GM21360 (cell line): ENCODE measurements around the gene THSD4.
"Not testable (repeated sequence)": the region's sequence is repeated elsewhere in the genome, so short reads cannot be mapped to it uniquely, and the experiment has no call there.

Experiments
- ATAC-seq: cut with Tn5 transposase; IDR thresholded peaks from one replicate; pipeline ENCODE4 v1.9.1; 2021; ENCODE audit warnings: mild to moderate bottlenecking, moderate library complexity; ENCODE audit not compliant: unreplicated experiment

The THSD4 gene

DNA sequence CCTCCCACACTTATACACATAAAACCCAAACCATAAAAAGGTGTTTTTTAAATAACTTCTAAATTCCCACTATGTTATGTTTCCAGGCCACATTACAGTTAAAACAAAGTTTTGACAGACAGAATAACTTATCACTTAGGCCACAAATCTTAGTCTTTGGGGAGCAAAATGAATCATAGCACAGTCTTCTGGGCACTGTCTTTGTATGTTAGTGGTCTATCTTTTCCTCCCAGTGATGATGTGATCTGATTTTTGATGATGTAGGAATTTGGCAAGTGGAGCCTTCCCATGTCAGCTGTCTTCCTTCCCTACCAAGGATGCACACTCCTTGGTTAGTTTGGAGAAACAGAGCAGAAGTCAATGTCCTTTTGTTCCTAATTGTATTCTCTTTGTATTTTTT is 67.3 kb downstream of the THSD4 start:
- ATAC-seq, result no peak

DNA sequence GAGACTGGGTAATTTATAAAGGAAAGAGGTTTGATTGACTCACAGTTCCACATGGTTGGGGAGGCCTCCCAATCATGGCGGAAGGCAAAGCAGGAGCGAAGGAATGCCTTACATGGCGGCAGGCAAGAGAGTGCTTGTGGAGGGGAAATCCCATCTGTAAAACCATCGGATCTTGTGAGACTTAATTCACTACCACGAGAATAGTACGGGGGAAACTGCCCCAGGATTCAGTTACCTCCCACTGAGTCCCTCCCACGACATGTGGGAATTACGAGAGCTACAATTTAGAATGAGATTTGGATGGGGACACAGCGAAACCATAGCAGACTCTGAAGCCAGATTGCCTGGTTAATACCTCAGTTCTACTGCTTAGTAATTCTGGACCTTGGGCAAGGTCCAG is 67.8 kb downstream of the THSD4 start:
- ATAC-seq, result no peak

DNA sequence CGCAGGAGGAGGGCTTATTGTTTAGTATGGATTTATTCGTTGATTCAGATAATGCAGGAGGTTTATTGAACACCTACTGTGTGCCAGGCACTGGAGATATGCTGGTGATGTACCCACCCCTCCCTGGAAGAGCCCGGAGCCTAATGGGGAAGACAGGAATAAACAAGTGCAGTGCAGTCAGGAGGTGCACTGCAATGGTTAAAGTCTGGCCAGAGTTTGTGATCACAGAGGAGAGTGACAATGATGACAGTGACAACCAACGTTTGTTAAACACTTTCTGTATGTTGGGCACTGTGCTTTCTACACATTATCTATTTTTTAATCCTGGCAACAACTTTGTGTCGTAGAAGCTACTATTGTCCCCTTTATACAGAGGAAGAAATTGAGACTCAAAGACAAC is 70.4 kb downstream of the THSD4 start:
- ATAC-seq, result no peak

DNA sequence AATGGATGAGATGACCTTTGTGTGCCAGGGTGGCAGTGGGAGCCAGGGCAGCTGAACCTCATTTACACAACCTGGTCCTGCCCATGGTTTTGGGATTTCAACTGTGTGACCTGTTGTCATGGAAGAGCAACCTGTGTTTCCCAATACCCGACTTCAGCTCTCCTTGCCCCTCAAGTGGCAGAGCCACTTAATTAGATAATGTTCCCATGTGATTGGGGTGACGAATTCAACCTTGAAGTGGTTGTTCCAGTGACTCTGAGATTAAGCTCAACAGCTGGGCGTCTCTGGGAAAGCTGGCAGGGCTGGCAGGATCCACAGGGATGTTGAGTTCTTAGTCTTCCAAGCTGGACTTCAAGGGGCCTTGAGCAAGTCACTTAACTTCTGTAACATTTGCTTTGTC is 71.0 kb downstream of the THSD4 start:
- ATAC-seq, result no peak

DNA sequence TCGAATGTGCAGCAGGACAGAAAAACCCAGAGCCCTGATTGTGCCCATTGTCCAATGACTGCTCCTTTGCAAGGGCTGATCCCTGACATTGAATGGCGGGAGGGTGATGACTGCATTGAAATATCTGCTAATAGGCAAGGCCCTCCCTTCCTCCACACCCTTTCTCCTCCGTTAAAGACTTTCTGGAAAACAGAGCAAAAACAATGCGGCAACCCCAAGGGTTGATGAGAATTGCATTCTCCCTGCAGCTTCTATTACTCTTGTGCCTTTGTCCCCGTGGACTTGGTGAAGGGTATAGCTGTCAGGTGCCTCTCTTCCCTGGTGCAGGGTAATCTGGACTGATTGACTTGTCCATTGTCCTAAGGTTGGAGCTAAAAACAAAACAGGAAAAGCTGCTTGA is 71.8 kb downstream of the THSD4 start:
- no peak for ATAC-seq

DNA sequence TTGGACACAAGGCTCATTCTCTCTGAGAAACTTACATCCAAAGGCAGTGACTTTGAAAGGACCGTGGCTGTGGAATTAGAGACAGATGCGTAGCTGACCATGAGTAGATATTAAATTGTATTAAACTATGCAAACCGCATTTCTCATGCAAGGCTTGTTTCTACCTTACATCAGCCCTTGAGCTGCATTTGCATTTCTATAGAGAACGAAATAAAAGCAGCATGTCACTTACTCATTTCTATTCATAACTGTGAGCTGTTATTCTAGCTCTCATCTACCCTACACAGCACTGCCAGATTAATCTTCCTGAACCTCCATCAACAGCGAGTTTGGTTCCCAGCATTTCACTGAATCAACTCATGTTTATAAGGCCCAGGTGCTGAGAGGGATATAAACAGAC is 72.3 kb downstream of the THSD4 start:
- no peak for ATAC-seq

DNA sequence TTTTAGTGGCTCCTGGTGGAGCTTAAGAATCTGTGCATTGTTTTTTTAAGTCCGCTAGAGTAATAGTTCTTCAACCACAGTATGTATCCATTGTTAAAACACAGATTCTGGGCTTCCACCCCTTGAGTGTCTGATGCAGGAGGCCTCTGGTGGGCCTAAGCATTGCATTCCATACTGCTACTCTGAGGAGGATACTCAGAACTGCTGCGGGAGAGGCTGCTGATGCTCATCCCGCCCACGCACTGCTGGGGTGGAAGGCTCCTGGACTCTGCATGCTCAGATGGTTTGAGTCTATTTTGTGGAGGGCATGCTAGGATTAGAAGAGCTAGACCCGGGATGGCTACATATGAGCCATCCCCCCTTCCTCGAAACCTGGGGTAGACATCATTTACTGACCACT is 74.4 kb downstream of the THSD4 start:
- no peak for ATAC-seq

DNA sequence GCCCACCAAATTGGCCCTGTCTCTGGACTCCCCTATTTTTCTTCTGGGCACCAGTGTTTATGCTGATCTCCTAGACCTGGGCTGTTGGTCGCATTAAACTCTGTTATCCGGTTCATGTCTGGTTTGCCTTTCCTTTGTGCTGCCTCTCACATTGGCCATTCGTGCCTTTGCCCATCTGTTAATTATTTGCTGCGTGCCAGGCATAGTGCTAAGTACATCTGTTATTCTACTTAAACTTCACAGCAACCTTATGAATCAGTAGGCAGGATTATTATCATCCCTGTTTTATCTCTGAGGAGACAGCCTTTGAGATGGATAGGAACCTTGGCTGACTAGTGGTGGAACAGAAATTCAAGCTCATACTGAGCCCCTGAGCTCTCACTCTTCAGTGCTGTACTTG is 76.0 kb downstream of the THSD4 start:
- ATAC-seq, result no peak

DNA sequence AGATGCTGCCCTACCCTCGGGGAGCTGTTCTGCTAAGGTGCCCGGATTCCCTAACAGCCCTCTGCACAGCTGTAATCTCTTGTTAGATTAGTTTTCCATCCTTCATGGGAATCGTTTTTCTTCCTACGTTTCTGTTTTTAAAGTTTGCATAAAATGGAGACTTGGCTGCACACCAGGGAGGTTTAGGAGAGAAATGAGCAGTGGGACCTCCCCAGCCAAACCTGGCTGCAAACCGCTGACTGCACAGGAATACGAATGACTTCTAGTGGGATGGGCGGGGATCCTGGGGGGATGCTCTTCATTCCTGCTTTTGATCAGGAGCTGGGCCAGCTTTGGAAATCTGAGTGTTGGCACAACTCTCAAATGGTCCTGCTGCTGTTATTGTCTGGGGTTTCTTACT is 77.5 kb downstream of the THSD4 start:
- no peak for ATAC-seq

DNA sequence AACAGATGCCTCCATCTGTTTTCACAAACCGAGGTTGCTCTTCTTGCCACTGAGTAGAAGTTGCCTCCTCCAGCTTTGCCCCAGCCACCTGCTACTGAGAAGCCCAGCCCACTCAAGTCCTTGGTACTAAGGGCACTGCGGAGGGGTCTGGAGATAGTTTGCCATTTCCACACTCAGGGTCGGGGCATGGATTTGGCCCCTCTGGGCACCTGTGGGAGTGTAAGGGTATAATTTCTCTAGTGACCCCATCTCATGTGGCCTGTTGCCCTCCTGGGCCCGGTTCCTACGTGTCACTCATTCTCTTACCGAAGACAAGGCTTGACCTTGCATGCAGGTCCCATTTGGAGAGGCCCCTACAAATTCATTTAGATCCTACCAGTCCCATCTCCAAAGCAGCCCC is 79.0 kb downstream of the THSD4 start:
- ATAC-seq, result no peak

DNA sequence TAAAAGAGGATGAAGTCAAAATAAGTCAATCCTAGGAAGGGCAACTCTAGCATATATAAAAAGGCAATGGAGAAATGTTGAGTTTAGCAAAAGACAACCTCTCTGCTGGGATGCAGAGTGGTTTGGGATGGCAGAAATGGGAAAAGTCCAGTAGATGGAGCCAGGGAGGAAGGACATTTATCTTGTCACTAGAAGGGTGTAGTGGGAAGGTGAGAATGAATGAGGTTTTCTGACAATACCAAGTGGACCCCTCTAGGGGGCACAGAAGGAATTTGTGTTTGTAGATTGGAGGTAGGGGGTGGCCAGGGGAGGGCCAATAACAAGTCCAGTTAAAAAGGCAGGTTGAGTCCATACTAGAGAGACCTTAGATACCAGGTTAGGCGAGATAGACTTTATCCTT is 80.0 kb downstream of the THSD4 start:
- ATAC-seq, result no peak

DNA sequence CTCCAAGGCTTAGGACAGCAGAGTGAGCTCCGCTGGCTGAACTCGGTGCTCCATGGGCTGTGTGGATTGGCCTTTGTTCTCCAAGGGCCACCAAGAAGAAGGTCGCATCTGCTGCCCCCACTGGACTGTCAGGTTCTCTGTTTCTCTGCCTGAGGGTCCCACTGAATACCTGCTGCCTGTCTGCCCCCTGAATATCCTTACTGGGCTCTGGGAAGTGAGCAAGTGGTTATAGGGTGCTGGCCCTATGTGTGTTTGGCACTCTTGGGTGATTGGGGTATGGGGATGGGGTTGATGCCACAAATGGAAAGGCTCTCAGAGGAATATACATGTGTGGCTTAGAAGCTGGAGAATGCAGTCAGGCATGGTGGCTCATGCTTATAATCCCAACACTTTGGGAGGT is 82.3 kb downstream of the THSD4 start:
- no peak for ATAC-seq

DNA sequence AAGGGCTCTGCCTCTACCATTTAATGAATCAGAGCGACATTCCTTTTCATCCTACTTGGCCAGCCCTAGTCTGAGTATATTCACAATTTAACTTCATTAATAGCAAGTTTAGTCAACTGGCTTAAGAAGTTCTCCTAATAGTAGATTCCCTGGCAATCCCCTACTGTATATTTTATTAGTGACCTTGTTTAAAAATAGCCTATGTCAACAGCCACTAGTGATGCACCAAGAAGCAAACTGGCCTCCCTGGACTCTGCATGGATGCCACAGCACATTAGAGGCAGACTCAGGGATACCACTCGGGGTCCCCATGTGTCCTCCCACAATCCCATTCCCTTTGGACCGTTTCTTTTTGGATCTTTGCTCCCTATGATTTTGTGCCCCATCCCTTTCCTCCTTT is 83.6 kb downstream of the THSD4 start:
- no peak for ATAC-seq

DNA sequence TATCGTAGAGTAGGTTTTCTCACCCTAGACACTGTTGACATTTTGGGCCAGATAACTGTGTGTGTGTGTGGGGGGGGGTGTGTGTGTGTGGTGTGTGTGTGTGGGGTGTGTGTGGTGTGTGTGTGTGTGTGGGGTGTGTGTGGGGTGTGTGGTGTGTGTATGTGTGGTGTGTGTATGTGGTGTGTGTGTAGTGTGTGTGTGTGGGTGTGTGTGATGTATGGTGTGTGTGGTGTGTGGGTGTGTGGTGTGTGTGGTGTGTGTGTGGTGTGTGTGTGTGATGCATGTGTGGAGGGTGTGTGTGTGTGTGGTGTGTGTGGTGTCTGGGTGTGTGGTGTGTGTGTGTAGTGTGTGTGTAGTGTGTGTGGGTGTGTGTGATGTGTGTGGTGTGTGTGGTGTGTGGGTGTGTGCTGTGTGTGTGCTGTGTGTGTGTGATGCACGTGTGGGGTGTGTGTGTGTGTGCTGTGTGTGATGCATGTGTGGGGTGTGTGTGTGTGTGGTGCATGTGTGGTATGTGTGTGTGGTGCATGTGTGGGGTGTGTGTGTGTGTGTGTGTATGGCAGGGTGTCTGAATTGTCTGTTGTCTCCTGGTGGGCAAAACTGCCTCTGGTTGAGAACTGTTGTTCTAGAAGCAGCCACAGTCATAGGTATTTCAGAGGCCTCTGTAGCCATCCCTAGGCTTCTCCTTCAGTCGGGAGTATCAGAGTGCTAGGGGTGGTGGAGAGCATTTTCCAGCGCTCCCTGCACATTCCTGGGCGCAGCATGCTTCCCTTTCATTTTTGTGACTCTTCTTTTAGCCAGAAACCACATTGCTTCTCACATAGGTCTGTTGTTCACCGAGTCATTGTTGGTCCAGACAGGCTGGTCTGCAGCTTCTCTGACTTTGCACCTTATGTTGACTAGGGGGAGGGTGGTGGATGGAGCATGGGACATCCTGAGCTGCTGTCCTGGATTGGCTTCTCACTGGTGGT is 84.4 kb downstream of the THSD4 start:
- no peak for ATAC-seq

DNA sequence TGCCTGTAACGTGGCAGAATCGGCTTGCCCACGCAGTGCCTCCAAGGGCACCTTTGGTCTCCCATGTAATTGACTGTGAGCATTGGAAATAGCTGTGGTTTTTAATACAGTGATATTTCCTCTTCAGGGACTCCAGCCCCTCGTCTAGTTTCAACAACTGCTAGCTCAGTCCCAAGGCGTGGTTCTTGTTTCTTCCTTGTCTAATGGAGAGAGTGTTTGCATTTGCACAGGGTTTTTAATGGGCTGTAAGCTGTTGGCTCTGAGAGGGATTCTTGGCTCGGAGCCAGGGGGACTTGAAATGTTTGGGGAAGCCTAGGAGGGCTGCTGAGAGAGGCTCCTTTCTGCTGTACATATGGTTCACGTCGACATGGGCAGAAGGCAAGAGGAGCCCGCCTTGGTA is 86.2 kb downstream of the THSD4 start:
- ATAC-seq, result no peak

DNA sequence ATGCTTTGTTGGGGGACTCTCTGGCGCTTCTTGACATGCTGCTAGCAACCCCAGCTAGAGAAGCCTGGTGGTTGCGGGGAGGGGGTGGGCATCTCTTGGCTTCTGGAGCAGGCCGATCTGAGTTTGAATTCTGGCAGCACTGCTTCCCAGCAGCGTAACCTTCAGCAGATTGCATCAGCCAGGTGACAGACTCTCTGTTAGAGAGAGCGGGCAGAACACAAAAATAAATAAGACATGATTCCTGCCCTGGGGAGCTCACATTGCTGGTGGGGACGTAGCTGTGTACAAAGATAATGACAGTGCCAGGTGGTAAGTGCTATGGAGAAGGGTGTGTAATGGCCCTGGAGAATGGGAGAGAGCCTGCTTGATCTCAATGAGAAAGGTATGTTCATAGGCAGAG is 87.4 kb downstream of the THSD4 start:
- no peak for ATAC-seq

DNA sequence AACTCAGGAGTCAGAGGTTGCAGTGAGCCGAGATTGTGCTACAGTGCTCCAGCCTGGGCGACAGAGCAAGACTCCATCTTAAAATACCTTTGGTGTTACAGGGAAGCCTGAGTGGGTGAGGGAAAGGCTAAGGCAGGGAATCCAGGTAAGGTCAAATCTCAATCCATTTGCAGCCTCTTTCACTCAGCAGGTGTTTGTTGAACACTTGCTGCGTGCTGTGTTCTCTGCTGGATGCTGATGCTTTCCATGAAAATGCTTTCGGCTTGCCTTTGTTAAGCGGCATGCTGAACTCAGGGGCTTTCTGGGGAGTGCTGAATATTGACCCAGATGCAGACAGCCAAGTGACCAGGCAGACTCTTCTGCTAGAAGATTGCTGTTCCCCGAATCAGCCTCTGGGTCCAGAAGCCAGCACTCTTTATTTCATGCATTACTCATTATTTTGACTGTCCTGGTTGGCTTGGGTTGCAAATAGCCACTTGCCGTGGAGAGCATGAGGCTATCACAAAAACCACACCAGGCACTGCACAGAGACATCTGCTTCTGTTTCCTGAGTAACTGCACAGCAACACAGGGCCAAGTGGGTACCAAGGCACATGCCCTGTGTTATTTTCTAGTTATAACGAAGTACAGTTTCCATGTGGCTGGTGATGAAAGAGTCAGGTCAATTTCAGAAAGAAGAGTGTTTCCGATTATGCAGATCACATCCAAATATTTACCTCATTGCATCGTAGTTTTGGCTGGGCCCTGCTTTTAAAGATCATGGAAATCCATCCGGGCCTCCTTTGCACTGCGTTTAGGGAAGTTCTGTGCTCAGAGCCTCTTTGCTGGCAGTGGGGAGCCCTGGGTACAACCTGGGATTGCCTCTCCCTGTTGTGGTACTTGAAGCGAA is 88.6 kb downstream of the THSD4 start:
- ATAC-seq, result no peak

DNA sequence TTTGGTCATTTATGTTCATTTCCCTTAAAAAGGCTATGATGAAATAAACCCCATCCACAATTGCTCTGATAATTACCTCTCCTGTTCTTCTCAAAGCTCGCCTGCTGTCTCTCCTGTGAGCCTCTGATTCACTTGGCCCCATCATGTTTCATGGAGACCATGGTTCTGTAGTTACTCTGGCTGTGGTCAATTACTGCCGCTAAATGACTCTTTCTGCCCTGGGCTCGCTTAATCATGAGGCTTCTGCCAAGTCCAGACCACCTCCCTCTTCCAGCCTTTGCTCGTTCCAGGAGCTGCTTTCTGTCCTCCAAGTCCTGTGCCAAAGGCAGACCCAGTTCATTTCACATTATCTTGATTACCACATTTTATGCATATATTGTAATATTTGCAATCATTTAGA is 91.9 kb downstream of the THSD4 start:
- no peak for ATAC-seq

DNA sequence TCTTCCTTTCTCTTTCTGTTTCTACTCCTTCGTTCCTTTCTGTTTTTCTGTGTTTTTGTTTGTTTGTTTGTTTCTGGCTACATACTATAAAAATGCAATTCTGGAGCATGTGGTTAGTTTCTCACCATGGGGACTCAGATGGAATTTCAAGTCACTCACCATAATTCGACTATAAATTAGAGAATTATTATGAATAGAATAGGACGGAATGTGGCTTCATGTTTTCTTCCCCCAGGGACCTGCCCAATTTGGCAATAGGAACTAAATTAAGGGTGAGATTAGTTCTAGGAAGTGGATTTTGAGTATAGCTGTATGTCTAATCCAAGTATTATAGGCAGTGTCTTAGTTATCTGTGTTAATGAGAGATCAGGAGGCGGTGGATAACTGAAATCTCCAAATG is 96.9 kb downstream of the THSD4 start:
- no peak for ATAC-seq

DNA sequence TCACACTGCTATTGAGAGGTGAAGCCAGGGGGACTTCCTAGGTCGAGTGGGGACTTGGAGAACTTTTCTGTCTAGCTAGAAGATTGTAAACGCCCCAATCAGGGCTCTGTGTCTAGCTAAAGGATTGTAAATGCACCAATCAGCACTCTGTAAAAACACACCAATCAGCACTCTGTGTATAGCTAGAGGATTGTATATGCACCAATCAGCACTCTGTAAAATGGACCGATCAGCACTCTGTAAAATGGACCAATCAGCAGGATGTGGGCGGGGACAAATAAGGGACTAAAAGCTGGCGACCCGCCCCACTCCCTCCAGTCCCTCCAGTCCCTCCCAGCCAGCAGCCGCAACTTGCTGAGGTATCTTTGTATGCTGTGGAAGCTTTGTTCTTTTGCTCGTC is 98.7 kb downstream of the THSD4 start:
- ATAC-seq, result not testable (repeated sequence)

DNA sequence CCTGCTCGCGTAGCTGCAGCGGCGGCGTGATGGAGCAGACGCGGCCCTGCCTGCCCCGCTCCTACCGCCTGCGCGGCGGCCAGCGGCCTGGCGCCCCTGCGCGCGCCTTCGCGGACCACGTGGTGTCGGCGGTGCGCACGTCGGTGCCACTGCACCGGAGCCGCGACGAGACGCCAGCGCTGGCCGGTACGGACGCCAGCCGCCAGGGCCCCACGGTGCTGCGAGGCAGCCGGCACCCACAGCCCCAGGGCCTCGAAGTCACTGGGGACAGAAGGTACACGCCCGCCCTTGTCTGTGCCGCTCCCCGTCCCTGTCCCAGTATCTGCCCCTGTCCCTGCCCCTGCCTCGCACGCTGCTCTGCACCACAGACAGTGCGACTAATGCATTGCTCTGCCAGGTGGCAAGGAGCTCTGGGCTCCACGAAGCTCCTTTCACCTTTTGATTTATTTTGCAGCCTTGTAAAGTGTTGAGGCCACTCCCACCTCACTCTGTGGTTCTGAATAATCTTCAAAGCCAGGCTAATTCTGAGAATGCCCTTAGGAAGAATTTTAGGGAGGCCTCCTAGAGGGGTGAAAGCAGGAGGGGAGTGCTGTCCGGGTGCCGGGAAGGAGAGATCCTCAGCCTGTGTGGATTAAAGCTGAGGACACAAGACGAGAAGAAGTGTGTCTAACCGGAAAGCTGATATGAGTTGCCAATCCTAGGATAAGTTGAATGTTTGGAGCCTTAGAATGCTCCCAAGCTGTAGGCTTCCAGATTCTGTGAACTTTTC is 100.0 kb downstream of the THSD4 start:
- no peak for ATAC-seq
